Measurements from ENCODE around the gene AHNAK2.
"Not testable (repeated sequence)": the region's sequence is repeated elsewhere in the genome, so short reads cannot be mapped to it uniquely, and the experiment has no call there.

Gene AHNAK2

DNA sequence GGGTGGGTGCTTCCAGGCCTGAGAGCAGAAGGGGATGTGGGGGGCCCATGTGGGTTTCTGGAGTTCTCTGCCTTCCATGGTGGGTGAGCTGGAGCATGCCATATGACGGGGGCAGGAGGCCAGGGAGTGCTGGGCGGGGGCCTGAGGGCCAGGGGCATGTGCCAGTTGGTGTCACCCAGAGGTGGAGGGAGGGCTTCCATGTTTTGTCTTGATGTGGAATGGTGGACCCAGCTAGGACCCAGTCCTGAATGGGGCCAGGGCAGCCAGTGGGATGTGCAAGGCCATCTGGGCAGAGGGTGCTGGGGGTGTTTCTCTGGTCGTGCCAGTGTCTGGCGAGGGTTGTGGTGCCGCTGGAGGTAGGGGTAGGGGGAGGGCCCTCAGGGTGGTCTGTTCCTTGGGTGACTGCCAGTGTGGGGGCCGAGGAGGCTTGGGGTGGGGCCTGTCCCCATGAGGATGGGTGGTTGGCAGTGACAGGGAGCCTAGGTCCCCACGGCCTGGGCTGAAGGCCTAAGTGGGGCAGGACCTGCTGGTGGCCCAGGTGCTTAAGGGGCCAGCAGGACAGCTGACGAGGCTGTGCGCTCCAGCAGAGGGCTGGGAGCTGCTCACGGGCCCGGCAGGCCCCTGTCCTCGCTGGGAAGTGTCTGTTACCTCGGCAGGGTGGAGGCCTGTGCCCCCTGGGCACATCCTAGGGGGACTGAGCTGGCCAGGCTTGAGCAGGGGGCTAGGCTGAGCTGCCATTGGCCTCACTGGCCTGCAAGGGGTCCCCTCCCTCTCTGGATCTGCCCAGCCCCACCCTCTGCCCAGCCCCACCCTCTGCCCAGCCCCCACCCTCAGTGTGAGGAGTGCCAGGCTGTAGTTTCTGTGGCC, 86.3 kb downstream of the AHNAK2 start:
- no peaks in the 10 kb centered on the region for H3K4me1 ChIP-seq (ENCODE audit: control insufficient read depth in 1 of 2, insufficient read depth in 1 of 2, low read depth in 1 of 2, low read length in 1 of 2)
- H3K4me3 ChIP-seq (ENCODE audit: low read depth in 1 of 2, low read length in 1 of 2), result no peak overlapping the region
- H3K36me3 ChIP-seq, result no peaks in the 10 kb centered on the region
- no peak overlapping the region for H3K27ac ChIP-seq
- TF ChIP-seq, protein P1, sequence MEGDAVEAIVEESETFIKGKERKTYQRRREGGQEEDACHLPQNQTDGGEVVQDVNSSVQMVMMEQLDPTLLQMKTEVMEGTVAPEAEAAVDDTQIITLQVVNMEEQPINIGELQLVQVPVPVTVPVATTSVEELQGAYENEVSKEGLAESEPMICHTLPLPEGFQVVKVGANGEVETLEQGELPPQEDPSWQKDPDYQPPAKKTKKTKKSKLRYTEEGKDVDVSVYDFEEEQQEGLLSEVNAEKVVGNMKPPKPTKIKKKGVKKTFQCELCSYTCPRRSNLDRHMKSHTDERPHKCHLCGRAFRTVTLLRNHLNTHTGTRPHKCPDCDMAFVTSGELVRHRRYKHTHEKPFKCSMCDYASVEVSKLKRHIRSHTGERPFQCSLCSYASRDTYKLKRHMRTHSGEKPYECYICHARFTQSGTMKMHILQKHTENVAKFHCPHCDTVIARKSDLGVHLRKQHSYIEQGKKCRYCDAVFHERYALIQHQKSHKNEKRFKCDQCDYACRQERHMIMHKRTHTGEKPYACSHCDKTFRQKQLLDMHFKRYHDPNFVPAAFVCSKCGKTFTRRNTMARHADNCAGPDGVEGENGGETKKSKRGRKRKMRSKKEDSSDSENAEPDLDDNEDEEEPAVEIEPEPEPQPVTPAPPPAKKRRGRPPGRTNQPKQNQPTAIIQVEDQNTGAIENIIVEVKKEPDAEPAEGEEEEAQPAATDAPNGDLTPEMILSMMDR (IDR thresholded peaks at IDR 0.05), result no peak
- no peaks in the 10 kb centered on the region for H3K9me3 ChIP-seq
- H3K27me3 ChIP-seq, result no peaks in the 10 kb centered on the region

DNA sequence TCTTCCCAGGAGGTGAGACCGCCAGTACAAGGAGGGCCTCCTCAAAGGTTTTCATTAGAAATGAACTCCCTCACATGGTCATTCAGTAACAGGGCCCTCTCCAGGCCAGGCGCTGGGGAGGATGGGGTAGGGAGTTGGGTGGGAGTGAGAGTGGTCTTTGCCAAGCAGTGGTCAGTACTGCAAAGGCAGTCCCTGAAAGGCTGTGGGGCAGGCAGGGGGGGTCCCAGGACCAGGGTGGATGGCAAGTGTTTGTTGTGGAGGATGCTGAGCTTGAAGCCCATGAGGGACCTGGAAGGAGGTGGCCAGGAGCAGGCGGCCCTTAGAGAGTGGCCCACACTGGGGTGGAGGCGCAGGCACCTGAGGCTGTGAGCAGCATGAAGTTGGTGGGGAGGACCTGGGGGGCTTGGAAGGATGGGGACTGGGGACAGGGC, 87.0 kb downstream of the AHNAK2 start:
- Histone ChIP-seq H3K27me3 (no peaks in the 10 kb centered on the region), H3K4me1 (ENCODE audit: control insufficient read depth in 1 of 2, insufficient read depth in 1 of 2, low read depth in 1 of 2, low read length in 1 of 2) (no peaks in the 10 kb centered on the region), H3K27ac (no peak overlapping the region), H3K36me3 (no peaks in the 10 kb centered on the region), H3K4me3 (ENCODE audit: low read depth in 1 of 2, low read length in 1 of 2) (no peak overlapping the region), H3K9me3 (no peaks in the 10 kb centered on the region)
- TF ChIP-seq, protein P1 (IDR thresholded peaks at IDR 0.05), result no peak

DNA sequence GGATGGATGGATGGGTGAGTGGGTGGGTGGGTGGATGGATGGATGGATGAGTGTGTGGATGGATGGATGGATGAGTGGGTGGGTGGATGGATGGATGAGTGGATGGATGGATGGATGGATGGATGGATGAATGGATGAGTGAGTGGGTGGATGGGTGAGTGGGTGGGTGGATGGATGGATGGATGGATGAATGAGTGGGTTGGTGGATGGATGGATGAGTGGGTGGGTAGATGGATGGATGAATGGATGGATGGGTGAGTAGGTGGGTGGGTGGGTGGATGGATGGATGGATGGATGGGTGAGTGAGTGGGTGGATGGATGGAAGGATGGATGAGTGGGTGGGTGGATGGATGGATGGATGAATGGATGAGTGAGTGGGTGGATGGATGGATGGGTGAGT, 87.9 kb downstream of the AHNAK2 start:
- H3K4me1 ChIP-seq (ENCODE audit: control insufficient read depth in 1 of 2, insufficient read depth in 1 of 2, low read depth in 1 of 2, low read length in 1 of 2); H3K27me3 ChIP-seq; H3K36me3 ChIP-seq; H3K27ac ChIP-seq; H3K4me3 ChIP-seq (ENCODE audit: low read depth in 1 of 2, low read length in 1 of 2); H3K9me3 ChIP-seq: not testable (repeated sequence)

DNA sequence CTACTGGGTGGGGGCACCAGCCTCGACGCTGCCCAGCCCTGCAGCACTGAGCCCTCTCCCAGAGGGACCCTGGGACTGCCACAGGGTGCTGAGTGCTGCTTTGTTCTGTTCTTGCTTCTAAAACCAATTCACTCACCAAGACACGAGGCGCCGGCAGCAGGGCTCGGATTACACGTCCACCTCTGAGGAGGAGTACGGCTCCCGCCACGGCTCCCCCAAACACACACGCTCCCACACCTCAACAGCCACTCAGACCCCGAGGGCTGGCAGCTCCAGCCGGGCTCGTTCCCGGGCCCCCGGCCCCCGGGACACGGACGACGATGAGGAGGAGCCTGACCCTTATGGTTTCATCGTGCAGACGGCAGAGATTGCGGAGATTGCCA, 88.8 kb downstream of the AHNAK2 start:
- H3K27me3 ChIP-seq, result no peaks in the 10 kb centered on the region
- no peak overlapping the region for H3K27ac ChIP-seq
- TF ChIP-seq, protein P1 (IDR thresholded peaks at IDR 0.05), result no peak
- no peak overlapping the region for H3K4me3 ChIP-seq (ENCODE audit: low read depth in 1 of 2, low read length in 1 of 2)
- no peaks in the 10 kb centered on the region for H3K9me3 ChIP-seq
- no peaks in the 10 kb centered on the region for H3K36me3 ChIP-seq
- H3K4me1 ChIP-seq (ENCODE audit: control insufficient read depth in 1 of 2, insufficient read depth in 1 of 2, low read depth in 1 of 2, low read length in 1 of 2), result no peaks in the 10 kb centered on the region

DNA sequence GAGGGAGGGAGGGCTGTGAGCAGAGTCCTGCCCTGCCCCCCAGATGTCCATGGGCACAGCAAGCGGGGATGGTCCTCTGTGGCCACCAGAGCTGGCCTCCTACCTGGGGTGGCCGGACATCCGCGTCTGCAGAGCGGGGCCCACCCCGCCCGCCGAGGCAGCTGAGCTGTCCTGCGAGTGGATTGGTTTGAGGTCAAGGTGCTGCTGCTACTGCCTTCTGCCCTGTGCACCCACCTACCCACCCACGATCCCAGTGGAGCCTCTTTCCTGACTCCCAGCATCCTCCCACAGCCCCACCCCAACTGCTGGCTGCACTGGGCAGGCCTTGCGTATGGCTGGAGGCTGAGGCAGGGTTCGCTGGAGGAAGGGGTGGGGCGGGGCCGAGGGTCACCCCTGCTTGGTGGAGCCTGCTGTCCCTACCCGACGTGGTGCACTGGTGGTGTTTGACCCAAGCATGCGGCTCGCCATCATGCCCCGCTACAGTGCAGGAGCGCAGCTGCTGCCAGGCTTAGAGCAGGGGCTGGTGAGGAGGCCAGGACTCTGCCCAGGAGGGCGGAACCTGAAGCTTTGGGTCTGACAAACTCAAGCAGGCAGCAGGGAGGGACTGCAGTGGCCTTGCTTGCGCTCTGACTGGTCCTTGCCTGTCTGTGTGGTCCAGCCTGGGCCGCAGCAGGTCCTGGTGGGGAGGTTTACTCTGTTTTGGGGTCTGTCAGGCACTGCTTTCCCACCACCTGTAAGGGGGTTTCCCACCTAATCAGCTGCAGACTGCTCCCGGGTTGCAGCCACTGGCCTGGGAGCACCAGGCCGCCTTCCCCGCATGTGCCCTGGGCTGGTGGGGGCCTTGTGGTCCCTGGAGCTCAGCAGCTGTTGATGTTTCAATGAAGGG, 89.4 kb downstream of the AHNAK2 start:
- Histone ChIP-seq H3K27ac (no peak overlapping the region), H3K27me3 (no peaks in the 10 kb centered on the region), H3K36me3 (no peaks in the 10 kb centered on the region), H3K4me1 (ENCODE audit: control insufficient read depth in 1 of 2, insufficient read depth in 1 of 2, low read depth in 1 of 2, low read length in 1 of 2) (no peaks in the 10 kb centered on the region), H3K9me3 (no peaks in the 10 kb centered on the region), H3K4me3 (ENCODE audit: low read depth in 1 of 2, low read length in 1 of 2) (no peak overlapping the region)
- TF ChIP-seq, protein P1 (IDR thresholded peaks at IDR 0.05), result no peak
